PC-3 (cell line): ENCODE measurements around the gene SNX13.

Source experiments
- EZH2phosphoT487 ChIP-seq: fragments of 300-600 bp; sonication (generic); IDR thresholded peaks from 2 replicates; pipeline ENCODE4 v1.6.1; 2018; ENCODE audit warnings: mild to moderate bottlenecking, antibody characterized with exemption, low read length, borderline replicate concordance
- TF ChIP-seq, protein P1 (sequence below): fragments of 300-600 bp; sonication (generic); conservative IDR thresholded peaks from 2 replicates; pipeline ENCODE4 v1.5.1; 2017; ENCODE audit warnings: antibody characterized with exemption, low read depth, mild to moderate bottlenecking, low read length

GRCh38 chr7:17844022-17844421, 96.3 kb downstream of the SNX13 start:
- no peak for TF ChIP-seq EZH2phosphoT487
- TF ChIP-seq, protein P1, sequence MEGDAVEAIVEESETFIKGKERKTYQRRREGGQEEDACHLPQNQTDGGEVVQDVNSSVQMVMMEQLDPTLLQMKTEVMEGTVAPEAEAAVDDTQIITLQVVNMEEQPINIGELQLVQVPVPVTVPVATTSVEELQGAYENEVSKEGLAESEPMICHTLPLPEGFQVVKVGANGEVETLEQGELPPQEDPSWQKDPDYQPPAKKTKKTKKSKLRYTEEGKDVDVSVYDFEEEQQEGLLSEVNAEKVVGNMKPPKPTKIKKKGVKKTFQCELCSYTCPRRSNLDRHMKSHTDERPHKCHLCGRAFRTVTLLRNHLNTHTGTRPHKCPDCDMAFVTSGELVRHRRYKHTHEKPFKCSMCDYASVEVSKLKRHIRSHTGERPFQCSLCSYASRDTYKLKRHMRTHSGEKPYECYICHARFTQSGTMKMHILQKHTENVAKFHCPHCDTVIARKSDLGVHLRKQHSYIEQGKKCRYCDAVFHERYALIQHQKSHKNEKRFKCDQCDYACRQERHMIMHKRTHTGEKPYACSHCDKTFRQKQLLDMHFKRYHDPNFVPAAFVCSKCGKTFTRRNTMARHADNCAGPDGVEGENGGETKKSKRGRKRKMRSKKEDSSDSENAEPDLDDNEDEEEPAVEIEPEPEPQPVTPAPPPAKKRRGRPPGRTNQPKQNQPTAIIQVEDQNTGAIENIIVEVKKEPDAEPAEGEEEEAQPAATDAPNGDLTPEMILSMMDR: no peak
